ENCODE measurements around the gene OLFM1. TPM values are rescaled to one million over a fixed set of nuclear protein-coding genes. Genes with fewer than 3 reads are reported as not detected.

The OLFM1 gene
- total and polyA plus RNA-seq, 2 donors (not counting 1 experiment from before 2014, with no cell fraction given), result 0.07 TPM; not detected in 1

DNA sequence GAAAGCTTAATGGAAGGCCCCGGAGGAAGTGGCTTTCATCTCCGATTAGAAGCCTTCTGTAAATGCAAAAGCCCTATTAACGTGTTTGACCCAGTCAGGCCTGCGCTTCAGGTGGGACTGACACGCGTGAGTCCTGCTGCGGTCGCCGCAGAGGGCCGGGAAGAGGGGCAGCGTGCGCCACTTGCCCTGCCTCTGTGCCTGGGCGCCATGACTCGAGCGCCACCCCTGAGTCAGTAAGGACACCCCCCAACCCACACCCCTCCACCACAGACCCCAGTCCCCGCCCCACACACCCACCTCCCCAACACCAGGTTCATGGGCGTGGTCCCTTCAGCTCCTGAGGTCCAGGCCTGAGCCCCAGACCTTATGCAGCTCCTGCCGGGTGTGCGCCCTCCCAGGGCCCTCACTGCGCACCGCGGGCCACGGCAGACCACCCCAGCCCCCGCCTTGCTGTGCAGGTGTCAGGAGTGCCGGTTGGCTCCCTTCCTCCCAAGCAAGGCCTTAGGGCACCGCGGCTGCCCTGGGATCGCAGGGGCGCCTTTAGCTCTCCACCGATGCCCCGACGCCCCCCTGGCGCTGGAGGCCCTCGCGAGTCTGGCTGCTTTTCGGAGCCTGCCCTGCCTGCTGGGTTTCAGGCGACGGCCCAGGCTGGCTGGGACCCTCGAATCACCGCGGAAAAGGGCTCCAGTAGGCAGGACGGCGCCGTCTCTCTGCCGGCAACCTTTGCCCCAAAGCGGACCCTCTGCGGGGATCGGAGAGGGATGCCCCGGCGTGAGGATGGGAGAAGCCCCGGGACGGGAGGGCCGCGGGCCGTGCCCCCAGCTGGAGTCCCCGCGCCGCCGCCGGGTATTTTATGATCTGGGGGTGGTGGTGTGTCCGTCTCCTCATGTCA, 625 bp upstream of the OLFM1 start:
- ChIA-PET CTCF (no interaction called here), POLR2A (interaction anchor here (0.6 kb wide), 1 partner anchor 30 kb away, joined by 7 read pairs; no protein-coding TSS in a partner anchor)
- H4K20me1 ChIP-seq (ENCODE audit: control insufficient read depth, insufficient read depth, low read length, poor library complexity, severe bottlenecking), result no peaks in the 10 kb centered on the region
- WGBS (ENCODE audit: insufficient coverage), result 22% methylated on average over 50 of the region's 61 CpGs
- TF ChIP-seq EZH2 (IDR thresholded peaks at IDR 0.05; ENCODE audit: borderline replicate concordance, insufficient read depth, low read depth, low read length, poor library complexity, severe bottlenecking), result no peak
- TF ChIP-seq, protein P1, sequence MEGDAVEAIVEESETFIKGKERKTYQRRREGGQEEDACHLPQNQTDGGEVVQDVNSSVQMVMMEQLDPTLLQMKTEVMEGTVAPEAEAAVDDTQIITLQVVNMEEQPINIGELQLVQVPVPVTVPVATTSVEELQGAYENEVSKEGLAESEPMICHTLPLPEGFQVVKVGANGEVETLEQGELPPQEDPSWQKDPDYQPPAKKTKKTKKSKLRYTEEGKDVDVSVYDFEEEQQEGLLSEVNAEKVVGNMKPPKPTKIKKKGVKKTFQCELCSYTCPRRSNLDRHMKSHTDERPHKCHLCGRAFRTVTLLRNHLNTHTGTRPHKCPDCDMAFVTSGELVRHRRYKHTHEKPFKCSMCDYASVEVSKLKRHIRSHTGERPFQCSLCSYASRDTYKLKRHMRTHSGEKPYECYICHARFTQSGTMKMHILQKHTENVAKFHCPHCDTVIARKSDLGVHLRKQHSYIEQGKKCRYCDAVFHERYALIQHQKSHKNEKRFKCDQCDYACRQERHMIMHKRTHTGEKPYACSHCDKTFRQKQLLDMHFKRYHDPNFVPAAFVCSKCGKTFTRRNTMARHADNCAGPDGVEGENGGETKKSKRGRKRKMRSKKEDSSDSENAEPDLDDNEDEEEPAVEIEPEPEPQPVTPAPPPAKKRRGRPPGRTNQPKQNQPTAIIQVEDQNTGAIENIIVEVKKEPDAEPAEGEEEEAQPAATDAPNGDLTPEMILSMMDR (IDR thresholded peaks at IDR 0.05), result no peak
- H3K4me2 ChIP-seq (replicated peaks; ENCODE audit: low read depth, low read length, poor library complexity, severe bottlenecking), result no peak overlapping the region
- H3K9me3 ChIP-seq (ENCODE audit: control extremely low read depth in 1 of 3, control insufficient read depth in 2 of 3, insufficient read depth in 1 of 3, low read length in 2 of 3), result peaks cover 0 to 5% (median 0%) of the 10 kb centered on the region in 3 donors
- no peak overlapping the region for H2AFZ ChIP-seq (ENCODE audit: insufficient read depth, low read depth, low read length, poor library complexity, severe bottlenecking)
- Mint-ChIP-seq H3K27ac (no peak overlapping the region), H3K27me3 (peaks cover 53% of the 10 kb centered on the region), H3K4me1 (peaks cover 6% of the 10 kb centered on the region), H3K4me3 (no peak overlapping the region), H3K9me3 (ENCODE audit: insufficient read depth) (peaks cover 4% of the 10 kb centered on the region)
- no peak overlapping the region for H3K9ac ChIP-seq (ENCODE audit: low read length)
- no peaks in the 10 kb centered on the region for H3K79me2 ChIP-seq (ENCODE audit: control insufficient read depth, insufficient read depth, low read length)
- peaks cover 0 to 43% (median 8%) of the 10 kb centered on the region in 4 experiments for H3K27me3 ChIP-seq (replicated peaks in 1 of 4; ENCODE audit: control extremely low read depth in 1 of 4, control insufficient read depth in 3 of 4, insufficient read depth in 4 of 4, low read length in 3 of 4)
- ATAC-seq (ENCODE audit: low read depth) (no peak), DNase-seq (no peak)
- no peaks in the 10 kb centered on the region for H3K4me1 ChIP-seq (ENCODE audit: control insufficient read depth in 2 of 2, insufficient read depth in 2 of 2, low read length in 2 of 2)
- H3K36me3 ChIP-seq (replicated peaks in 1 of 2; ENCODE audit: control extremely low read depth in 1 of 2, control insufficient read depth in 1 of 2, extremely low read depth in 1 of 2, insufficient read depth in 2 of 2, low read length in 1 of 2), result no peaks in the 10 kb centered on the region
- intact Hi-C loops (cut with micrococcal nuclease), result no loop called here
- no peak overlapping the region for H3K4me3 ChIP-seq (ENCODE audit: control extremely low read depth in 1 of 5, extremely low read depth in 1 of 5, insufficient read depth in 1 of 5, low read depth in 2 of 5, low read length in 4 of 5)
- no peak overlapping the region for H3K27ac ChIP-seq (ENCODE audit: low read length in 2 of 2)

DNA sequence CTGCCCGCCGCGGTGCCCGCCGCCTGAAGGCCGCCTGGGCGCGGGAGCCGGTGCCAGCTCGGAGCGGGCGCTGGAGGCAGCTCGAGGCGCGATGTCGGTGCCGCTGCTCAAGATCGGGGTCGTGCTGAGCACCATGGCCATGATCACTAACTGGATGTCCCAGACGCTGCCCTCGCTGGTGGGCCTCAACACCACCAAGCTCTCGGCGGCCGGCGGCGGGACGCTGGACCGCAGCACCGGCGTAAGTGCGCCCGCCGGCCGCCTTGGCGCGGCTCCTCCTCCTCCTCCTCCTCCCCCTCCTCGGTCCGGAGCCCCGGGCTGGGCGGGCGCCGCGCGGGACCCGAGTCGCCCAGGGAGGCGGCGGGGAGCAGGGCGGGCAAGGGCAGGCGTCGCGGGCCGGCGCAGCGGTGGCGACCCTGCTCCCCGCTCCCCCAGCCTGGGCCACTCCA, 455 bp downstream of the OLFM1 start:
- Mint-ChIP-seq H3K27me3 (peaks cover 59% of the 10 kb centered on the region), H3K4me1 (peaks cover 6% of the 10 kb centered on the region), H3K27ac (no peak overlapping the region), H3K9me3 (ENCODE audit: insufficient read depth) (peaks cover 4% of the 10 kb centered on the region), H3K4me3 (no peak overlapping the region)
- 6% methylated on average over 57 of the region's 57 CpGs for whole genome bisulfite sequencing (ENCODE audit: insufficient coverage)
- CTCF ChIA-PET, result no interaction called here
- POLR2A ChIA-PET, result no interaction called here
- Histone ChIP-seq H3K4me2 (replicated peaks; ENCODE audit: low read depth, low read length, poor library complexity, severe bottlenecking) (no peak overlapping the region), H3K79me2 (ENCODE audit: control insufficient read depth, insufficient read depth, low read length) (no peaks in the 10 kb centered on the region), H3K9me3 (ENCODE audit: control extremely low read depth in 1 of 3, control insufficient read depth in 2 of 3, insufficient read depth in 1 of 3, low read length in 2 of 3) (peaks cover 0 to 3% (median 0%) of the 10 kb centered on the region in 3 donors), H3K27me3 (replicated peaks in 1 of 4; ENCODE audit: control extremely low read depth in 1 of 4, control insufficient read depth in 3 of 4, insufficient read depth in 4 of 4, low read length in 3 of 4) (peaks cover 0 to 43% (median 8%) of the 10 kb centered on the region in 4 experiments), H3K27ac (ENCODE audit: low read length in 2 of 2) (no peak overlapping the region), H4K20me1 (ENCODE audit: control insufficient read depth, insufficient read depth, low read length, poor library complexity, severe bottlenecking) (no peaks in the 10 kb centered on the region), H3K4me1 (ENCODE audit: control insufficient read depth in 2 of 2, insufficient read depth in 2 of 2, low read length in 2 of 2) (no peaks in the 10 kb centered on the region), H2AFZ (ENCODE audit: insufficient read depth, low read depth, low read length, poor library complexity, severe bottlenecking) (no peak overlapping the region), H3K36me3 (replicated peaks in 1 of 2; ENCODE audit: control extremely low read depth in 1 of 2, control insufficient read depth in 1 of 2, extremely low read depth in 1 of 2, insufficient read depth in 2 of 2, low read length in 1 of 2) (no peaks in the 10 kb centered on the region), H3K4me3 (ENCODE audit: control extremely low read depth in 1 of 5, extremely low read depth in 1 of 5, insufficient read depth in 1 of 5, low read depth in 2 of 5, low read length in 4 of 5) (no peak overlapping the region), H3K9ac (ENCODE audit: low read length) (no peak overlapping the region)
- TF ChIP-seq, protein P1 (IDR thresholded peaks at IDR 0.05), result no peak
- TF ChIP-seq EZH2 (IDR thresholded peaks at IDR 0.05; ENCODE audit: borderline replicate concordance, insufficient read depth, low read depth, low read length, poor library complexity, severe bottlenecking), result no peak
- DNase-seq, result no peak
- intact Hi-C loops (cut with micrococcal nuclease), result no loop called here
- ATAC-seq (ENCODE audit: low read depth), result no peak
